Measurements from ENCODE around the gene ZNF668.

GRCh38 chr16:31038993-31039392 lies 35.0 kb downstream of the ZNF668 start:
- TF ChIP-seq THAP11 (CRISPR knock-in tag; IDR thresholded peaks at IDR 0.05), result no peak
- no peak for TF ChIP-seq CHD2 (IDR thresholded peaks at IDR 0.05; ENCODE audit: low read depth, low read length)
- no peak for TF ChIP-seq BHLHE40 (IDR thresholded peaks at IDR 0.05; ENCODE audit: low read length)
- TF ChIP-seq TBP (CRISPR knock-in tag; IDR thresholded peaks at IDR 0.05), result no peak
- TF ChIP-seq ZNF121 (CRISPR knock-in tag; IDR thresholded peaks at IDR 0.05), result no peak
- TF ChIP-seq EED (CRISPR knock-in tag; IDR thresholded peaks at IDR 0.05), result no peak

All from HepG2 (cell line).